GDM1 (cell line): ENCODE data around the gene RGS11.

Source experiments
- DNase-seq: peaks from one replicate; lab custom pipeline; 2025; lab: John Stamatoyannopoulos, UW

The RGS11 gene

GRCh38 chr16:296806-297510, 21.2 kb upstream of the RGS11 start:
- no peak for DNase-seq

DNA sequence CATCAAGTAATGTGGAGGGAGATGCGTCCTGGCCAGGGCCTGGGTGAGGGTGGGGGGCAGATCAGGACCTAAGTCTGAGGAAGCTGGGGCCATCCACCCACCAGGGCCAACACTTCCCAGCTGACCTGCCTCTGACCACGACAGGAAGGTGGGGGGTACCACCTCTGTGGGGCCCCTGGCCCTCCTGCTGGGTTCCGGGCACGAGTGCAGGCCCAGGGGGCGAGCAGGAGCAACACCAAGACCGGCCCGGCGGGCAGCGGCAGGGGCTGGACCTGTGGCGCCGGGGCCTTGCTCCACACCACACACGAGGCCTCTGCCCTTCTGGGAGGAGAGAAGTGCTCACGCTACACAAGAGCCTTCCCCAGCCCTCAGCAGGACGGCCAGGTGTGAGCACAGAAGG, 20.5 kb upstream of the RGS11 start:
- no peak for DNase-seq

GRCh38 chr16:293043-293775, 17.5 kb upstream of the RGS11 start:
- no peak for DNase-seq

GRCh38 chr16:291539-291938, 15.8 kb upstream of the RGS11 start:
- no peak for DNase-seq

- no peak for DNase-seq
Measured at GRCh38 chr16:290681-291405, 15.1 kb upstream of the RGS11 start.

GRCh38 chr16:290015-290680, 14.4 kb upstream of the RGS11 start:
- DNase-seq, result no peak

GRCh38 chr16:289395-289997, 13.8 kb upstream of the RGS11 start:
- no peak for DNase-seq

- no peak for DNase-seq
Measured at GRCh38 chr16:287981-288920, 12.5 kb upstream of the RGS11 start.

- no peak for DNase-seq
Measured at GRCh38 chr16:287298-287811, 11.6 kb upstream of the RGS11 start.

DNA sequence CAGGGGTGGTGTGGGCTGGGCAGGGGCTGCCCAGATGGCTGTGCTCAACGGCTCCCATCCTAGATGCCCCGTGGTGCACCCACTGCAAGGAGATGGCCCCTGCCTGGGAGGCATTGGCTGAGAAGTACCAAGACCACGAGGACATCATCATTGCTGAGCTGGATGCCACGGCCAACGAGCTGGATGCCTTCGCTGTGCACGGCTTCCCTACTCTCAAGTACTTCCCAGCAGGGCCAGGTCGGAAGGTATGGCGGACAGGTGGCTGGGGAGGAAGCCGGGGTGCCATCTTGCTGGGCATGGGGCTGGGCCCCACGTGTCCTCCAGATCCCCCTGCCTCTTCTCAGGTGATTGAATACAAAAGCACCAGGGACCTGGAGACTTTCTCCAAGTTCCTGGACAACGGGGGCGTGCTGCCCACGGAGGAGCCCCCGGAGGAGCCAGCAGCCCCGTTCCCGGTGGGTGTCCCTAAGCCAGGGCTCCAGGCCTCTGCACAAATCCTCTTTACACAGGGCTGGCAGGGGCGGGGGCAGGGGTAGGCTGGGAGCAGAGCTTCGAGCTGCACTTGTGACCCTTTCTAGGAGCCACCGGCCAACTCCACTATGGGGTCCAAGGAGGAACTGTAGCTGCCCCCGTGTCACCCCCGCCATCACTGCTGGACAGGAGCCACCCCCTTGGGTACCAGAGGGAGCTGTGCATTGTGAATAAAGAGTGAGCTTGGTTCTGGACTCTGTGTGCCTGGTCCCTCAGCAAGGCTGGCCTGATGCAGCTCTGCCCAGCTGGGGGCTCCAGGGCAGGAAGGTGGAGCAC, 10.9 kb upstream of the RGS11 start:
- DNase-seq, result no peak

GRCh38 chr16:285146-286055, 9.7 kb upstream of the RGS11 start:
- no peak for DNase-seq

DNA sequence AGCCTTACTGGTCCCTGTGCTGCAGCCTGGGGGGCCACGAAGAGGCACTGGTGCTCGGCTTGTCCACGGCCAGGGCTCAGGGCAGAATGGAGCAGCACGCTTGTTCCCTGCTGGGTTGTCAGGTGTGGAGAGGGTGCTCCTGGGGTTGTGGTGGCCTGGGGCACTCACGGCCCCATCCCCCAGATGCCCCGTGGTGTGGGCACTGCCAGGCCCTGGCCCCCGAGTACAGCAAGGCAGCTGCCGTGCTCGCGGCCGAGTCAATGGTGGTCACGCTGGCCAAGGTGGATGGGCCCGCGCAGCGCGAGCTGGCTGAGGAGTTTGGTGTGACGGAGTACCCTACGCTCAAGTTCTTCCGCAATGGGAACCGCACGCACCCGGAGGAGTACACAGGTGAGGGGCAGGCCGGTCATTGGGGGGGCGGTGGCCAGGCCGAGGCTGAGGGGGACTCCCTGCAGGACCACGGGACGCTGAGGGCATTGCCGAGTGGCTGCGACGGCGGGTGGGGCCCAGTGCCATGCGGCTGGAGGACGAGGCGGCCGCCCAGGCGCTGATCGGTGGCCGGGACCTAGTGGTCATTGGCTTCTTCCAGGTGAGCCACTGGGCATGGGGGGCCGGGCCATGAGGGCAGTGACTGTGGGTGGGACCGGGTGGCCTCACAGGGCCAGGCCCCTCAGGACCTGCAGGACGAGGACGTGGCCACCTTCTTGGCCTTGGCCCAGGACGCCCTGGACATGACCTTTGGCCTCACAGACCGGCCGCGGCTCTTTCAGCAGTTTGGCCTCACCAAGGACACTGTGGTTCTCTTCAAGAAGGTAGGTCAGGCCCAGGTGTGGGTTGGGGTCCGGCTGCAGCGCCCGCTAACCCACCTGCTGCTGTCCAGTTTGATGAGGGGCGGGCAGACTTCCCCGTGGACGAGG, 8.7 kb upstream of the RGS11 start:
- no peak for DNase-seq

DNA sequence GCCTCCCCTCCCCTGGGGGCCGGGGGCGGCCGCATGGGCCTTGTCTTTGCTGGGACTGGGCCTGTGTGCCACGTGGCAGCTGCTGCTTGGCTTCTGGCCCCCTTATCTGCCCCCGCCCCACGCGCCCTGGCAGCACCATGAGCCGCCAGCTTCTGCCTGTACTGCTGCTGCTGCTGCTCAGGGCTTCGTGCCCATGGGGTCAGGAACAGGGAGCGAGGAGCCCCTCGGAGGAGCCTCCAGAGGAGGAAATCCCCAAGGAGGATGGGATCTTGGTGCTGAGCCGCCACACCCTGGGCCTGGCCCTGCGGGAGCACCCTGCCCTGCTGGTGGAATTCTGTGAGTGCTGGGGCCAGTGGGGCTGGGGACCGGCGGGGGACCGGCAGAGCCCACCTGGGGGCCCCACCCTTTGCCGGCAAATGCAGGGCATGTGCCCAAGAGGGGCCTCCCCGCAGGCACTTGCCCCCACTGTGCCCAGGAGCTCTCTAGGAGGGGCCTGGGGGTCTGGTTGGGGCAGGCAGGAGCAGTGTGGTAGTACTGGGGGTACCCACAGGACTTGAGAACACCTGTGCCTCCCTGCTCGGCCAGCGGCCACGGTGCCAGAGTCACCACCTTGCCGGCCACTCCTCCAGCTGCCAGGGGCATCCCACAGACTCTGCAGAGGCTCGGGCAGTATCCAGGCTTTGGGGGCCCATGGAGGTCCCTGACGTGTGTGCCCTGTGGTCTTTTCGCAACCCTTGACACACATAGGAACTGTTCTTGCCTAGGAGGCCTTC, 7.5 kb upstream of the RGS11 start, which contains the start of gene PDIA2:
Gene PDIA2, plus strand, starts transcription at position 132 of the 773 bp plus-strand sequence. Its CDS starts 6 bp downstream, at position 138.
- no peak for DNase-seq

DNA sequence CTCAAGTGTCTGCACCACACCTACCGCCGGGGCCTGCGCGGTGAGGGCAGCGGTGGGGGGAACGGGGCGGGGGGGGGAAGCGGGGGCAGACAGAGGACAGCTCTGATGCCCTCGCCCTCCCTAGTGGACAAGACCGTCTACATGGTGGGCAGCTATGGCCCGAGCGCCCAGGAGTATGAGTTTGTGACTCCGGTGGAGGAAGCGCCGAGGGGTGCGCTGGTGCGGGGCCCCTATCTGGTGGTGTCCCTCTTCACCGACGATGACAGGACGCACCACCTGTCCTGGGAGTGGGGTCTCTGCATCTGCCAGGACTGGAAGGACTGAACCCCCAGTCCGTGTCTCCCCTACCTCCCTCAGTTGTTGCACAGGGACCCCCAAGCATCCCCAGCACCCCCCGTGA, 6.7 kb upstream of the RGS11 start:
- DNase-seq, result no peak

- no peak for DNase-seq
Measured at GRCh38 chr16:281660-282255, 6.0 kb upstream of the RGS11 start.

- no peak for DNase-seq
Measured at GRCh38 chr16:280991-281659, 5.4 kb upstream of the RGS11 start.
